Tibial nerve (tissue), 4 donors: ENCODE results near the gene OSGEP. TPM values are rescaled to one million over a fixed set of nuclear protein-coding genes. Genes with fewer than 3 reads are reported as not detected.

Experiments used
- DNase-seq, 2 donors: peaks; one replicate each; pipeline ENCODE4 v3.0.0-alpha.2; 2019; ENCODE audit warnings: low spot score in 2 of 2
- H3K27ac ChIP-seq, 4 donors: fragments of 200-600 bp; sonication (generic) in 3 of 4; one replicate each; pipeline ENCODE4 v1.5.1; 2017 to 2019; ENCODE audit warnings: mild to moderate bottlenecking in 1 of 4
- H3K27me3 ChIP-seq, 2 donors: fragments of 200-600 bp; sonication (generic) in 1 of 2; one replicate each; pipeline versions ENCODE4 v1.5.1 to v1.6.0; 2017 to 2019
- H3K36me3 ChIP-seq, 3 donors: fragments of 200-600 bp; sonication (generic); one replicate each; pipeline ENCODE4 v1.5.1; 2018 to 2019
- H3K4me1 ChIP-seq, 4 donors: fragments of 200-600 bp; sonication (generic) in 3 of 4; one replicate each; pipeline ENCODE4 v1.5.1; 2017 to 2019
- H3K4me3 ChIP-seq, 4 donors: fragments of 200-600 bp; sonication (generic) in 3 of 4; one replicate each; pipeline ENCODE4 v1.5.1; 2017 to 2019; ENCODE audit warnings: mild to moderate bottlenecking in 1 of 4, moderate library complexity in 1 of 4
- H3K9me3 ChIP-seq, 4 donors: fragments of 200-600 bp; sonication (generic) in 3 of 4; one replicate each; pipeline ENCODE4 v1.5.1; 2017 to 2019
- CTCF ChIP-seq, 5 experiments: fragments of 200-600 bp in 3 of 5; fragments of 450-650 bp in 2 of 5; sonication (generic) in 3 of 5; IDR thresholded peaks; one replicate each; pipeline ENCODE4 v1.5.1; 2016 to 2019; ENCODE audit warnings: antibody characterized with exemption in 5 of 5, mild to moderate bottlenecking in 3 of 5, moderate library complexity in 2 of 5
- EP300 ChIP-seq, 2 donors: sonication (generic); formaldehyde crosslinking; IDR thresholded peaks; one replicate each; pipeline ENCODE4 v1.6.1; 2017; ENCODE audit warnings: antibody characterized with exemption in 2 of 2, mild to moderate bottlenecking in 1 of 2
- POLR2A ChIP-seq, 2 donors: fragments of 450-650 bp; IDR thresholded peaks; one replicate each; pipeline ENCODE4 v1.6.1; 2017; ENCODE audit warnings: antibody characterized with exemption in 2 of 2, mild to moderate bottlenecking in 2 of 2, moderate library complexity in 2 of 2
- WGBS, 2 donors: methylation state at CpG; one replicate each; pipeline ENCODE4 v1.1.5; 2018; 5-methylcytosine and 5-hydroxymethylcytosine counted together
- total RNA-seq, 4 donors: library from RNA; depleted of rRNA; stranded (reverse); fragments of >200 nt; gene quantifications; one replicate each; pipeline ENCODE4 v1.1.0, GENCODE V29; 2016

The OSGEP gene
- total RNA-seq, 4 donors from 2014 or later: 58.4 to 115 (median 70.6) TPM

GRCh38 chr14:20489093-20489994, 34.7 kb upstream of the OSGEP start:
- no peaks in the 10 kb centered on the region for H3K9me3 ChIP-seq
- H3K27me3 ChIP-seq: no peaks in the 10 kb centered on the region
- no peak overlapping the region for H3K27ac ChIP-seq
- H3K4me3 ChIP-seq: no peak overlapping the region
- H3K36me3 ChIP-seq: no peaks in the 10 kb centered on the region
- no peak for TF ChIP-seq CTCF (IDR thresholded peaks at IDR 0.05)
- no peak for TF ChIP-seq POLR2A (IDR thresholded peaks at IDR 0.05)
- TF ChIP-seq EP300 (IDR thresholded peaks at IDR 0.05): no peak
- peaks cover 0 to 8% (median 0%) of the 10 kb centered on the region in 4 donors for H3K4me1 ChIP-seq
- no peak for DNase-seq
- 31 to 39% methylated on average over 6 of the region's 6 CpGs for WGBS, 2 donors

GRCh38 chr14:20487396-20487725, 32.7 kb upstream of the OSGEP start:
- H3K27me3 ChIP-seq: no peaks in the 10 kb centered on the region
- no peaks in the 10 kb centered on the region for H3K9me3 ChIP-seq
- no peak for DNase-seq
- peaks cover 0 to 8% (median 0%) of the 10 kb centered on the region in 4 donors for H3K4me1 ChIP-seq
- no peak overlapping the region for H3K4me3 ChIP-seq
- H3K36me3 ChIP-seq: no peaks in the 10 kb centered on the region
- no peak overlapping the region for H3K27ac ChIP-seq
- TF ChIP-seq EP300 (IDR thresholded peaks at IDR 0.05): no peak
- TF ChIP-seq POLR2A (IDR thresholded peaks at IDR 0.05): no peak

GRCh38 chr14:20486684-20487395, 32.2 kb upstream of the OSGEP start:
- peaks cover 0 to 8% (median 0%) of the 10 kb centered on the region in 4 donors for H3K4me1 ChIP-seq
- no peak overlapping the region for H3K27ac ChIP-seq
- 77 to 79% methylated on average over 8 of the region's 8 CpGs for WGBS, 2 donors
- no peak overlapping the region for H3K4me3 ChIP-seq
- no peaks in the 10 kb centered on the region for H3K36me3 ChIP-seq
- H3K27me3 ChIP-seq: no peaks in the 10 kb centered on the region
- no peak for DNase-seq
- TF ChIP-seq POLR2A (IDR thresholded peaks at IDR 0.05) (no peak), EP300 (IDR thresholded peaks at IDR 0.05) (no peak), CTCF (IDR thresholded peaks at IDR 0.05) (no peak)
- H3K9me3 ChIP-seq: no peaks in the 10 kb centered on the region

GRCh38 chr14:20485900-20486299, 31.3 kb upstream of the OSGEP start:
- H3K36me3 ChIP-seq: no peaks in the 10 kb centered on the region
- no peak overlapping the region for H3K27ac ChIP-seq
- peaks cover 0 to 8% (median 0%) of the 10 kb centered on the region in 4 donors for H3K4me1 ChIP-seq
- no peak overlapping the region for H3K4me3 ChIP-seq
- H3K27me3 ChIP-seq: no peaks in the 10 kb centered on the region
- no peaks in the 10 kb centered on the region for H3K9me3 ChIP-seq
- TF ChIP-seq POLR2A (IDR thresholded peaks at IDR 0.05) (no peak), CTCF (IDR thresholded peaks at IDR 0.05) (no peak), EP300 (IDR thresholded peaks at IDR 0.05) (no peak)
- DNase-seq: no peak
- 72 to 74% methylated on average over 7 of the region's 7 CpGs for WGBS, 2 donors

GRCh38 chr14:20482382-20482781, 27.8 kb upstream of the OSGEP start:
- 81 to 86% methylated on average over 5 of the region's 5 CpGs for WGBS, 2 donors
- no peak overlapping the region for H3K27ac ChIP-seq
- no peak overlapping the region for H3K4me3 ChIP-seq
- H3K9me3 ChIP-seq: no peaks in the 10 kb centered on the region
- H3K4me1 ChIP-seq: peaks cover 0 to 6% (median 0%) of the 10 kb centered on the region in 4 donors
- no peak for TF ChIP-seq POLR2A (IDR thresholded peaks at IDR 0.05)
- TF ChIP-seq CTCF (IDR thresholded peaks at IDR 0.05): no peak
- no peak for TF ChIP-seq EP300 (IDR thresholded peaks at IDR 0.05)
- H3K27me3 ChIP-seq: no peaks in the 10 kb centered on the region
- no peak for DNase-seq
- H3K36me3 ChIP-seq: peaks cover 0 to 3% (median 0%) of the 10 kb centered on the region in 3 donors
